Aorta (tissue), 5 donors: Measurements from ENCODE around the gene C6orf62. TPM values are rescaled to one million over a fixed set of nuclear protein-coding genes. Genes with fewer than 3 reads are reported as not detected.
"Not testable (repeated sequence)": the region's sequence is repeated elsewhere in the genome, so short reads cannot be mapped to it uniquely, and the experiment has no call there.

Experiments
- ATAC-seq: fragments of 200-7000 bp; cut with Tn5 transposase; one replicate; pipeline ENCODE4 v1.9.1; 2022; ENCODE audit warnings: moderate library complexity; ENCODE audit not compliant: low FRiP score
- DNase-seq, 2 donors: peaks; one replicate each; pipeline ENCODE4 v3.0.0-alpha.2; 2020
- H3K27ac ChIP-seq, 2 donors: one replicate each; pipeline ENCODE4 v1.5.1; 2013; ENCODE audit warnings: low read length in 2 of 2, mild to moderate bottlenecking in 2 of 2, moderate library complexity in 2 of 2, control low read depth in 1 of 2, inconsistent platforms in 1 of 2, low read depth in 1 of 2
- H3K27me3 ChIP-seq, 2 donors: one replicate each; pipeline ENCODE4 v1.6.1; 2013; ENCODE audit warnings: control low read depth in 1 of 2, low read length in 1 of 2, mild to moderate bottlenecking in 1 of 2, moderate library complexity in 1 of 2; ENCODE audit not compliant: insufficient read depth in 2 of 2, control insufficient read depth in 1 of 2
- H3K36me3 ChIP-seq, 2 donors: one replicate each; pipeline ENCODE4 v1.6.1; 2013; ENCODE audit warnings: control low read depth in 1 of 2, low read length in 1 of 2, mild to moderate bottlenecking in 1 of 2; ENCODE audit not compliant: insufficient read depth in 2 of 2, control insufficient read depth in 1 of 2
- H3K4me1 ChIP-seq, 2 donors: one replicate each; pipeline ENCODE4 v1.6.1; 2013; ENCODE audit warnings: low read length in 2 of 2, control low read depth in 1 of 2, mild to moderate bottlenecking in 1 of 2, moderate library complexity in 1 of 2; ENCODE audit not compliant: insufficient read depth in 2 of 2, control insufficient read depth in 1 of 2
- H3K4me3 ChIP-seq, 2 donors: one replicate each; pipeline ENCODE4 v1.5.1; 2013; ENCODE audit warnings: low read length in 2 of 2, control low read depth in 1 of 2, mild to moderate bottlenecking in 1 of 2
- H3K9me3 ChIP-seq: one replicate; pipeline ENCODE4 v1.6.1; 2013; ENCODE audit warnings: mild to moderate bottlenecking, low read length; ENCODE audit not compliant: control insufficient read depth
- WGBS, 2 donors: extraction: QIAGEN DNeasy Blood & Tissue Kit; methylation state at CpG; one replicate each; pipeline ENCODE4 v1.1.7; 2013; 5-methylcytosine and 5-hydroxymethylcytosine counted together
- intact Hi-C, 2 donors: fragments of 100-400 bp; cut with DNase I; formaldehyde crosslinking; loops; one replicate each; pipeline versions ENCODE4 v1.14.2 to v1.15.0; 2022
- long read RNA-seq, 2 donors: library from polyadenylated mRNA; unstranded; transcript quantifications; one replicate each; pipeline ENCODE4 v2.0.0, GENCODE V29; 2020 to 2021
- polyA plus RNA-seq, 2 donors: library from polyadenylated mRNA; stranded (reverse); fragments of 200-250 nt; gene quantifications; one replicate each; pipeline ENCODE4 v1.2.3, GENCODE V29; 2013
- total RNA-seq, 2 donors: library from RNA; stranded (reverse); fragmentation: NEBNext Ultra II Directional; extraction: Animal tissue kit (Norgen Biotek cat#: 25700); gene quantifications; one replicate each; pipeline ENCODE4 v1.2.1, GENCODE V29; 2021
- donor health status: healthy with polysubstance abuse.
- donor health status: Bipolar disorder and iron deficiency.
- donor health status: DM: no; HTN: no; CAD: no.
- donor health status: DM: no; HTN: no; CAD: no.
- donor health status: DM: yes; HTN: yes; CAD: no.

The C6orf62 gene
- total RNA-seq: 10 to 100 TPM; 72.7 to 88.5 TPM
- polyA plus RNA-seq: 10 to 100 TPM; 35.1 to 41.7 TPM
- long read RNA-seq, donor 1, full-length matches to known transcripts: 61 of 74 reads
- long read RNA-seq, donor 1, partial matches to known transcripts: 6 of 74 reads
- long read RNA-seq, donor 1, other reads (novel, unspliced or antisense): 7 of 74 reads
- long read RNA-seq, donor 2, full-length matches to known transcripts: 5 of 9 reads
- long read RNA-seq, donor 2, partial matches to known transcripts: 1 of 9 reads
- long read RNA-seq, donor 2, other reads (novel, unspliced or antisense): 3 of 9 reads

- Histone ChIP-seq H3K27me3 (peaks cover 0 to 1% of the 10 kb centered on the region in 2 donors), H3K27ac (peak within 1 kb of the TSS; percentile 93 to 96), H3K4me1 (no peaks in the 10 kb centered on the region), H3K36me3 (peaks cover 0 to 2% of the 10 kb centered on the region in 2 donors), H3K4me3 (peak within 1 kb of the TSS; percentile 85 to 92), H3K9me3 (no peaks in the 10 kb centered on the region)
- intact Hi-C loops: no loop called here
- DNase-seq: peak in 1 of 2 donors; percentile 79
- 0% methylated on average over 25 of the region's 25 CpGs for WGBS, 2 donors
- ATAC-seq: no peak
Measured at GRCh38 chr6:24719125-24719971, at the start of gene C6orf62. Gene C6orf62, minus strand, starts transcription at chr6:24719154. Its CDS starts 486 bp downstream, at chr6:24718668.

DNA sequence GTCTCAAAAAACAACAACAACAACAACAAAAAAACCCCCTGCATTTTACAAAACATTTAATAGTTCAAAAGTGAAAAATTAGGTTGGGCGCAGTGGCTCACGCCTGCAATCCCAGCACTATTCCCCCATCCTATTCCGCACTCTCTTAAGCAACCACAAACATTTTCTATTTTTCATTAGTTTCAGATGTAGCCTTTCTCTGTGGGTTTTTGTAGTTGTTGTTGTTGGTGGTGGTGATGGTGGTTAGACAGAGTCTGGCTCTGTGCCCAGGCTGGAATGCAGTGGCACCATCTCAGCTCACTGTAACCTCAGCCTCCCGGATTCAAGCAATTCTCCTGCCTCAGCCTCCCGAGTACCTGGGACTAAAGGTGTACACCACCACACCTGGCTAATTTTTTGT lies 49.4 kb upstream of the C6orf62 start:
- H3K36me3 ChIP-seq: no peaks in the 10 kb centered on the region
- H3K4me3 ChIP-seq: no peak overlapping the region
- DNase-seq (no peak), ATAC-seq (no peak)
- no peaks in the 10 kb centered on the region for H3K9me3 ChIP-seq
- intact Hi-C loops: loop anchor here (5.0 to 10.0 kb wide), 2 partner anchors 104 to 186 kb away; partner anchors contain the start of genes ACOT13 (in 1 of the 2) and TDP2 (in 1 of the 2)
- H3K27ac ChIP-seq: no peak overlapping the region
- no peaks in the 10 kb centered on the region for H3K27me3 ChIP-seq
- no peaks in the 10 kb centered on the region for H3K4me1 ChIP-seq
- 92 to 93% methylated on average over 5 of the region's 5 CpGs for WGBS, 2 donors

GRCh38 chr6:24766680-24767462 lies 47.9 kb upstream of the C6orf62 start:
- H3K9me3 ChIP-seq: no peaks in the 10 kb centered on the region
- WGBS, 2 donors: 37 to 40% methylated on average over 9 of the region's 9 CpGs
- H3K27ac ChIP-seq: no peak overlapping the region
- H3K27me3 ChIP-seq: no peaks in the 10 kb centered on the region
- no peaks in the 10 kb centered on the region for H3K36me3 ChIP-seq
- H3K4me3 ChIP-seq: no peak overlapping the region
- no peaks in the 10 kb centered on the region for H3K4me1 ChIP-seq
- DNase-seq (no peak), ATAC-seq (no peak)
- intact Hi-C loops: loop anchor here (5.0 to 10.0 kb wide), 2 partner anchors 102 to 185 kb away; partner anchors contain the start of genes ACOT13 (in 1 of the 2) and TDP2 (in 1 of the 2)

DNA sequence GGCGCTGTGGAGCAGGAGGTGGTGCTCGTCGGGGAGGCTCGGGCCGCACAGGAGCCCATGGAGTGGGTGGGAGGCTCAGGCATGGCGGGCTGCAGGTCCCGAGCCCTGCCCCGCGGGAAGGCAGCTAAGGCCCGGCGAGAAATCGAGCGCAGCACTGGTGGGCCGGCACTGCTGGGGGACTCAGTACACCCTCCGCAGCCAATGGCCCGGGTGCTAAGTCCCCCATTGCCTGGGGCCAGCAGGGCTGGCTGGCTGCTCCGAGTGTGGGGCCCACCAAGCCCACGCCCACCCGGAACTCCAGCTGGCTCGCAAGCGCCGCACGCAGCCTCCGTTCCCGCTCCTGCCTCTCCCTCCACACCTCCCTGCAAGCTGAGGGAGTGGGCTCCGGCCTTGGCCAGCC lies 47.0 kb upstream of the C6orf62 start:
- WGBS, 2 donors: 94% methylated on average over 17 to 23 of the region's 26 CpGs
- H3K4me3 ChIP-seq, DNase-seq, H3K36me3 ChIP-seq, H3K27ac ChIP-seq, H3K27me3 ChIP-seq, H3K9me3 ChIP-seq, H3K4me1 ChIP-seq, ATAC-seq: not testable (repeated sequence)
- intact Hi-C loops: loop anchor here (5.0 to 10.0 kb wide), 2 partner anchors 101 to 184 kb away; partner anchors contain the start of genes ACOT13 (in 1 of the 2) and TDP2 (in 1 of the 2)

- H3K27ac ChIP-seq, DNase-seq, ATAC-seq, H3K4me3 ChIP-seq, H3K27me3 ChIP-seq, H3K9me3 ChIP-seq, H3K4me1 ChIP-seq, H3K36me3 ChIP-seq: not testable (repeated sequence)
- WGBS, 2 donors: 89 to 90% methylated on average over 20 of the region's 20 CpGs
- intact Hi-C loops: loop anchor here (5.0 to 10.0 kb wide), 2 partner anchors 100 to 183 kb away; partner anchors contain the start of genes ACOT13 (in 1 of the 2) and TDP2 (in 1 of the 2)
Measured at GRCh38 chr6:24764833-24765828, 46.2 kb upstream of the C6orf62 start.

GRCh38 chr6:24763578-24763977 lies 44.6 kb upstream of the C6orf62 start:
- 72 to 74% methylated on average over 3 of the region's 3 CpGs for WGBS, 2 donors
- DNase-seq (no peak), ATAC-seq (no peak)
- H3K4me1 ChIP-seq: no peaks in the 10 kb centered on the region
- intact Hi-C loops: loop anchor here in 1 of 2 donors (10.0 kb wide), 1 partner anchor 99 kb away; the partner anchor contains the start of genes ACOT13 and TDP2
- no peaks in the 10 kb centered on the region for H3K27me3 ChIP-seq
- no peaks in the 10 kb centered on the region for H3K9me3 ChIP-seq
- no peaks in the 10 kb centered on the region for H3K36me3 ChIP-seq
- H3K27ac ChIP-seq: no peak overlapping the region
- no peak overlapping the region for H3K4me3 ChIP-seq

- intact Hi-C loops: loop anchor here in 1 of 2 donors (10.0 kb wide), 1 partner anchor 97 kb away; the partner anchor contains the start of genes ACOT13 and TDP2
- DNase-seq (no peak), ATAC-seq (no peak)
- Histone ChIP-seq H3K27me3 (no peaks in the 10 kb centered on the region), H3K4me3 (no peak overlapping the region), H3K27ac (no peak overlapping the region), H3K9me3 (no peaks in the 10 kb centered on the region), H3K36me3 (no peaks in the 10 kb centered on the region), H3K4me1 (no peaks in the 10 kb centered on the region)
Measured at GRCh38 chr6:24761851-24762250, 42.9 kb upstream of the C6orf62 start.
